Erythroblast (primary cell): ENCODE results near the gene CAMSAP2.

Source experiments
- GATA1 ChIP-seq: IDR thresholded peaks from 2 replicates; pipeline ENCODE4 v1.6.1; 2011; ENCODE audit warnings: low read depth, mild to moderate bottlenecking, control low read depth, low read length, moderate library complexity
- POLR2A ChIP-seq: IDR thresholded peaks from 2 replicates; pipeline ENCODE4 v1.6.1; 2011; ENCODE audit warnings: mild to moderate bottlenecking, low read length

GRCh38 chr1:200727257-200727656 lies 11.4 kb upstream of the CAMSAP2 start:
- TF ChIP-seq POLR2A, result no peak
- TF ChIP-seq GATA1, result no peak
